HG03575 (cell line): Measurements from ENCODE around the gene SUPT20HL1.
"Not testable (repeated sequence)": the region's sequence is repeated elsewhere in the genome, so short reads cannot be mapped to it uniquely, and the experiment has no call there.

ENCODE experiments used
- ATAC-seq: cut with Tn5 transposase; IDR thresholded peaks from one replicate; pipeline ENCODE4 v1.9.1; 2021; ENCODE audit not compliant: unreplicated experiment, insufficient number of reproducible peaks, low FRiP score; ENCODE audit errors: extremely low read depth

The SUPT20HL1 gene

DNA sequence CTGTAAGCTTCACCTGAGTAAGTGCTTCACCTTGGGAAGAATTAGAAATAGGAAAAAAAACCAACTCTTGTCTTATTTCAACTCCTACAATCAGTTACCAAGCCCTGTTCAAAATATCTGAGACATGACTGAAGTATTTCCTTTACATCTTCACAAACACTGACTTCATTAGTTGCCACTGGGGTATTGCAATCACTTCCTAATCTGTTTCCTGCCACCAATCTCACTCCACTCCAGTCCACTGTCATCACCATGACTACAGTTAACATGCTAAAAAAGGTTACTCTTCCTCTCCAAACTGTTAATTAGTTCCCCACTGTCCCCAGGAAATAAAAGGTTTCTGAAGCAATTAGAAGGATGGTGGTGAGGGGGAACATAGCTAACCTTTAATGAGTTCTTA is 3.3 kb upstream of the SUPT20HL1 start:
- ATAC-seq, result no peak

DNA sequence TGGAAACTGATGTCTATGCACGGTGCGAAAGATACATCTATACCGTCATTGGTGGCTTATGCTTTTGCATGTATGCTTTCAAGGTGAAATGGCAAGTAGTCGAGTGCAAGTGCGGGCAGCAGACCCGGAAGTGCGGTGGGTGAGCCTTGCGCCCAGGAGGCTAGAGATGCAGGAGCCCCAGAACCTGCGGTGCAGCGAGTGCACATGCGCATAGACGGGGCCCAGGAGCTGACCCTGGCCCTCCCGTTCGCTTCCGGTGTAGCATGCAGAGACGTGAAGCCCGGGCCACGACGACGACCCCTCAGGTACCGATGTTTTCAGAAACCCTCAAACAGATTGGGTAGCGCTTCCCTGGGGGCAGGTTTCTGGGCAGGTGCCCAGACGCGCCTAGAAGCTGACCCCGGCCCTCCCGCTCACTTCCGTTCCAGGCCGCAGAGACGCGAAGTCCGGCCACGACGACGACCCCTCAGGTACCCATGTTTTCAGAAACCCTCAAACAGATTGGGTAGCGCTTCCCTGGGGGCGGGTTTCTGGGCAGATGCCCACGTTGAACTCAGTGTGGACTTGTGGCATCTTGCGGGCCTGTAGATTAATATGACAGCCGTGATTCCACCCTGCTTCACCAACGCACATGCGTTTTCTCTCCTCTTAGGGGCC is 1.8 kb downstream of the SUPT20HL1 start:
- ATAC-seq, result not testable (repeated sequence)

DNA sequence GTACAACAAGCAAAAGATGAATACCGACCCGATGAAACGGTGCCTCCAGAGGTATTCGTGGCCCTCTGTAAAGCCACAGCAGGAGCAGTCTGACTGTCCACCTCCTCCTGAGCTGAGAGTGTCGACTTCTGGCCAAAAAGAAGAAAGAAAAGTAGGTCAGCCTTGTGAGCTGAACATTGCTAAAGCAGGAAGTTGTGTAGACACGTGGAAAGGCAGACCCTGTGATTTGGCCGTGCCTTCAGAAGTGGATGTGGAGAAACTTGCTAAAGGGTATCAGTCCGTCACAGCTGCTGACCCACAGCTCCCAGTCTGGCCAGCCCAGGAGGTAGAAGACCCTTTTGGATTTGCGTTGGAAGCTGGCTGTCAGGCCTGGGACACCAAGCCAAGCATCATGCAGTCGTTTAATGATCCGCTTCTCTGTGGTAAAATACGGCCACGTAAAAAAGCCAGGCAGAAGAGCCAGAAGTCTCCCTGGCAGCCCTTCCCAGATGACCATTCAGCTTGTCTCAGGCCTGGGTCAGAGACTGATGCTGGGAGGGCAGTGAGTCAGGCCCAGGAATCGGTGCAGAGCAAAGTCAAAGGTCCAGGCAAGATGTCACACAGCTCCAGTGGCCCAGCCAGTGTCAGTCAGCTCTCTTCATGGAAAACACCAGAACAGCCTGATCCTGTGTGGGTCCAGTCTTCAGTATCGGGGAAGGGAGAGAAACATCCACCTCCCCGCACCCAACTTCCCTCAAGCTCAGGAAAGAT is 3.2 kb downstream of the SUPT20HL1 start:
- ATAC-seq, result not testable (repeated sequence)

DNA sequence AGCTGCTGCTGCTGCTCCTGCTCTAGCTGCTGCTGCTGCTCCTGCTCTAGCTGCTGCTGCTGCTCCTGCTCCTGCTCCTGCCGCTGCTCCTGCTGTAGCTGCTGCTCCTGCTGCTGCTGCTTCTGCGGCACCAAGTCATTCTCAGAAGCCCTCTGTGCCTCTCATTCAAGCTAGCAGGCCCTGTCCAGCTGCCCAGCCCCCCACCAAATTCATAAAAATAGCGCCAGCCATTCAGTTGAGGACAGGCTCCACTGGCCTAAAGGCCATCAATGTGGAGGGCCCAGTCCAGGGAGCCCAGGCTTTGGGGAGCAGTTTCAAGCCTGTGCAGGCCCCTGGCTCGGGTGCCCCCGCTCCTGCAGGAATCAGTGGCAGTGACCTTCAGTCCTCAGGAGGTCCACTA is 3.9 kb downstream of the SUPT20HL1 start:
- no peak for ATAC-seq

DNA sequence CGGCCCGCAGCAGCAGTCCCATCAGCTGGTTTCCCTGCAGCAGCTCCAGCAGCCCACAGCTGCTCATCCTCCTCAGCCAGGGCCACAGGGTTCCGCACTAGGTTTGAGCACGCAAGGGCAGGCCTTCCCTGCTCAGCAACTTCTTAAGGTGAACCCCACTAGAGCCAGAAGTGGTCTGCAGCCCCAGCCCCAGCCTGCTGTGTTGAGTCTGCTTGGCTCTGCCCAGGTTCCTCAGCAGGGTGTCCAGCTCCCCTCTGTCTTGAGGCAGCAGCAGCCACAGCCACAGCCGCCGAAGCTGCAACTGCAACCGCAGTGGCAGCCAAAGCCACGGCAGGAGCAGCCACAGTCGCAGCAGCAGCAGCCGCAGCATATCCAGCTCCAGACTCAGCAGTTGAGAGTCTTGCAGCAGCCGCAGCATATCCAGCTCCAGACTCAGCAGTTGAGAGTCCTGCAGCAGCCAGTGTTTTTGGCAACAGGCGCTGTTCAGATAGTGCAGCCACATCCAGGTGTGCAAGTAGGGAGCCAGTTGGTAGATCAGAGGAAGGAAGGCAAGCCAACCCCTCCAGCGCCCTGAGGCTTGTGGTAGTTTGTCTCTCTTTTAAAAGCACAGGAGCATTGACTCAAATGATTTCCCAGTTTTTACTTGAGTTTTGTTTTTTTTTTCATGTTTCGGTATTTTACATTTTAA is 4.6 kb downstream of the SUPT20HL1 start:
- ATAC-seq, result no peak

DNA sequence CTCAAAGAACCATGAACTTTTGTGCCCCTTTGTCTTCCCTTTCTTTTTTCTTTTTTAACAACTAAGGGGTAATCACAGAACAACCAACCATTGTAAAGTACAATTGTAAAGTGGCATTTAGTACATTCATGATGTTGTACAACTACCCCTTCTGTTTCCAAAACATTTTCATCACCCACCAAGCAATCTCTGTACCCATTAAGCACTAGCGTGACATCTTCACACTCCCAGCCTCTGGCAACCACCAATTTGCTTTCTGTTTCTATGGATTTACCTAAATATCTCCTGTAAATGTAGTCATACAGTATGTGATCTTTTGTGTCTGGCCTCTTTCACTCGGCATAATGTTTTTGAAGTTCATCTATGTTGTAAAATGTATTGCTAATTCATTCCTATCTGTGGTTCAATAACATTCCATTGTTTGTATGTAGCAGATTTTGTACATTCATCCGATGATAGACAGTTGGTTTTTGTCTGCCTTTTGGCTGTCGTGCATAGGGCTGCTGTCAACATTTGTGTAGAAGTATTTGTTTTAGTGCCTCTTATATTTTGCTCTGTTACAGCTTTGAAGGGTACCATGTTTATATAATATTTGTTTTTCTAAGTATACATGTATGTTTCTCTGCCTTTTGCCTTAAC is 6.4 kb downstream of the SUPT20HL1 start:
- not testable (repeated sequence) for ATAC-seq

DNA sequence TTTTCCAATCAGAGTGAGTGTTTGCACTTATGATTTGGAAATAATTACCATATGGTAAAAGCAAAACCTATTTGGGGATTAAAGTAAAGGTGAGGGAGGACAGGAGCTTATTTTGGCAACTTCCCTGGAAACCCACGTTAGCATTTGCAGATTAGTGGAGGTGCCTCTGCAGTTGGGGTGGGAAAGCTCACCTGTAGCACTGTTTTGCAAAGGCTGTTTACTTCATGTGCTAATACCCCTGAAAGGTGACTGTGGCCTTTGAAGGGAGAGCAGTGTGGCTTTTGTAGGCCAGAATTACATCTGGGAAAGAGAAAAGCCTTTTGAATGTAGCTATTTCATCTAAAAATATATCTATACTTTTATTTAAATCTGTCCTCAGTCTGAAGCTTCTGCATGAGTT is 9.4 kb downstream of the SUPT20HL1 start:
- no peak for ATAC-seq

DNA sequence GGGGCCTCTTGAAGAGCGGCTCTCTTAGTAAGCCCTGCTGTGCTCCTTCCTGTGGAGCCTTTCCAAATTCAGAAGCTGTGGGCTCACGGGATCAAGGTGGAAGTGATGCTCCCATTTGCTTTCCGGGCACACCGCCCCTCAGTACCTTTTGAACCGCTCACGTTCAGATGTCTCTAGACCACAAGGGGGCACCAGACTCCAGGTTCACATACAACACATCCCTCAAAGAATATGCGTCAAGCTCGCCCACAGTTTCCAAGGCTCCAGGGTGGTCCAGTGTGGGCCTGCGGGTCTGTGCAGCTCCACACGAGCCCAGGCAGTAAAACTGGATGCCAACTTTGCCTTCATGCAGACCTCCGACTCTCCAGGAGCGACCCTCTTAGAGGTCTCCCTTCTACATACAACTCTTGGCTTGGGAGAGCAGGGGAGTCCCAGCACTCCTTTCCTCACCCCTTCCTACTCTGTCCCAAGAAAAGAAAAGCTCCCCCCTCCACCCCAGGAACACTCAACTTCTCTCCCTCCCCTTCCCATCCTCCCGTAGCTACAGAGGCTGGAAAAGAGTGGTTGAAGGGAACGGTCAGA is 11.0 kb downstream of the SUPT20HL1 start:
- ATAC-seq, result no peak

DNA sequence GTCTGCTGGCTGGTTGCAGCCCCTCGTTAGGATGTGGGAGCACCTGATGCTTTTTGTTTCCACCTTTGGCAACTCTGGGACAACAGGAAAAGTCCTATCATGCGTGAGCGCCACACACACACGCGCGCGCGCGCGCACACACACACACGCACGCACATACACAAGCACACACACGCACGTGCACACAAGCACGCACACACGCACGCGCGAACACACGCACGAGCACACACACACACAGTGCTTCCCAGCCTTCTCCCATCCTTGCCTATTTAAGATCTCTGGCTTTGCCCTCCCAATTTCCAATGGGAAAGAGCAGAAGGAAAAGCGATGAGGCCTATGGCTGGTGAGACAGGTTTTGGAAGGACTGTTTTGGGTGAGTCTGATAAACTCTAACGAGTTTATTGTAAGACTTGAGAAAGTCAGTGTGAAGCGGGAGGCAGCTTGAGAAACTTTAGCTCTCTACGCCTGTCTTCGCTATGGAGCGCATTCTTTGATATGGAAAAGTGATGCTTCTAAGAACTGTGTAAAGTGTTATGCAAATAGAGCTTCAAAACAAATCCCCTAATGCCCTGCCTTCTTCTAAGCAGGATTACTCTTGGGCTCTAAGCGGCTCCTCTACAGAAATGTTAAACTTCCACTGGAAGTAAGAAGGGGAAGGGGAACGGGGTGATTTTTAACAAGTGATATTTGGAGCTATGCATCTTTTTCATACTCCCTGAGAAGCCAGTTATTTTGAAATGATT is 11.8 kb downstream of the SUPT20HL1 start:
- ATAC-seq, result no peak

DNA sequence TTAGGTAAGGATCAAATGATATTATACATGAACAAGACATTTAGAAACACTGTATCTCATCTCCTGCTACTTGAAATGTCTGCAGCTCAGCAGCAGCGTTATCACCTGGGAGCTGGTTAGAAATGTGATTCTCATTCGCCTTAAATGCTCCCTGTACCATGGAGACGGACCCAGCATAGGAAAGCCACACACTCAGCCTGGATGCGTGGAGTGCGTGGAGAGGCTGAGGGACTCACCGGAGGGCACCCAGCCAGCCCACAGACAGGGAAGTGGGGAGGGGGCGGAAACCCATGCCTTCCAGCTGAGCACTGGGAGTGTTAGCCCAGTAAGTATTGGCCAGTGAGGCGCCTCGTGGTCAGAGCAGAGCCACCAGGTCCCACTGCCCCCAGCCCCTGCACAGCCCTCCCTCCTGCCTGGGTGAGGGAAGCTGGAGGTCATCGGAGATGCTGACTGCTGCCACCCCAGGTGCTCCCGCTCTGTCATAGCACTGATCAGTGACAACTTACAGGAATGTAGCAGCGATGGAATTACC is 15.2 kb downstream of the SUPT20HL1 start:
- ATAC-seq, result no peak

DNA sequence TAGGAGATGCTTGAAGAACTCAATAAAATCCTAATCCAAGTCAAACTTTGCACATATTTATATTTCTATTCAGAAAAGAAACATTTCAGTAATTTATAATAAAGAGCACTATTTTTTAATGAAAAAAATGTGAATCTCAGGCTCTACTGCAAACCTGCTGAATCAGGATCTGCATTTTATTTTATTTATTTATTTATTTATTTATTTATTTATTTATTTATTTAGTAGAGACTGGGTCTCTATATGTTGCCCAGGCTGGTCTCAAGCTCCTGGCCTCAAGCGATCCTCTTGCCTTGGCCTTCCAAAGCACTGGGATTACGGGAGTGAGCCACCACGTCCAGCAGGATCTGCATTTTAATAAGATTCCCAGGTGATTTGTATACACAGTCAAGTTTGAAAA is 16.0 kb downstream of the SUPT20HL1 start:
- no peak for ATAC-seq

DNA sequence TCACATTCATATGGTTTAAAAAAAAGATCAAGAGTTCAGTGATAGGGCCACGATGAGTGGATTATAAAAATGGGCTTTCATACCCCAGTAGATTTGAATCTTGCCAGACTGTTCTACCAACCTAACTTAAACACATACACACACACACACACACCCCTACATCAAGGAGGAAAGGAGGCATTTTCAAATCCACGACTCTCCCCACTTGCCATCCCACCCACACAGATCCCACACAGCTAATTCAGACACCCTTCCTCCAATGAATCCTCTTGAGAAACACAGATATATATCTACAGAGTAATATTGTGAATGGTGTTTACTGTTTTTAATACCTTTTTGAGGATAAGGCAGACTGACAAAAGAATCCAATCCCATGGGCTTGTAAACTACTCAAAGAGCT is 16.8 kb downstream of the SUPT20HL1 start:
- no peak for ATAC-seq

DNA sequence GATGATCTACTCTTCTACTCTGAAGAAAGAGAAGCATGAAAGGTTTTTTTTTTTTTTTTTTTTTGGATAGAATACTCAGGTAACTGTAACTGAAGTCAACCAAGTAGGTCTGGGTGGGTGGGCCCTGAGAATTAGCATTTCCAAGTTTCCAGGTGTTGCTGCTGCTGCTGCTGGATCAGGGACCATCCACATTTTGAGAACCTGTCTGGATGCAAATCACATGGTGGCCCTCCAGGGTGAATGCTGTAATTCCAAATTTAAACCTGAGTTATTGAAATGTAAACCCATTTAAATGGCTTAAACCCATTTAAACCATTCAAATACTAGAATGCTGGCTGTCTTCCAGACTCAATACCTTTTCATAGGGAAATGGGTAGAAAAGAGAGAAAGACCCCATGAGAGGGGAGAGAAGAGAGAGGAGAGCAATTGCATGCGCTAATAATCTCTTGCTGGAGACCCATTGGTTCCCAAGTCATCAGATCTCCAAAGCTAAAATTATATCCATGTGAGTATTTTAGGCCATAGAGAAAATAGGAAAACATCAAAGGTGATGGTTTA is 17.6 kb downstream of the SUPT20HL1 start:
- ATAC-seq, result no peak

DNA sequence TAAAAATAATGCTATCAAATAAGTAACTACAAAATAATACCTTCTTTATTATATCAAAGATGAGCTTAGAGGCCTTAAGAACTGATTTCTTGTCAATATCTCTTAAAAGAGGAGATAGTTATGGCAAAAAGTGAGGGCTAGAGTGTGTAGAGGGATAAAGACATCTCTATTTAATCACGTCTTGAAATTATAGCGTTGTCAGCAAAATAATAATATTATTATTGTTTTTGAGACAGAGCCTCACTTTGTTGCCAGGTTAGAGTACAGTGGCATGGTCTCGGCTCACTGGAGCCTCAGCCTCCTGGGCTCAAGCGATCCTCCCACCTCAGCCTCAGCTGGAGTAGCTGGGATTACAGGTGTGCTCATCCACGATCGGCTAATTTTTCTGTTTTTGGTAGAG is 18.3 kb downstream of the SUPT20HL1 start:
- ATAC-seq, result no peak

DNA sequence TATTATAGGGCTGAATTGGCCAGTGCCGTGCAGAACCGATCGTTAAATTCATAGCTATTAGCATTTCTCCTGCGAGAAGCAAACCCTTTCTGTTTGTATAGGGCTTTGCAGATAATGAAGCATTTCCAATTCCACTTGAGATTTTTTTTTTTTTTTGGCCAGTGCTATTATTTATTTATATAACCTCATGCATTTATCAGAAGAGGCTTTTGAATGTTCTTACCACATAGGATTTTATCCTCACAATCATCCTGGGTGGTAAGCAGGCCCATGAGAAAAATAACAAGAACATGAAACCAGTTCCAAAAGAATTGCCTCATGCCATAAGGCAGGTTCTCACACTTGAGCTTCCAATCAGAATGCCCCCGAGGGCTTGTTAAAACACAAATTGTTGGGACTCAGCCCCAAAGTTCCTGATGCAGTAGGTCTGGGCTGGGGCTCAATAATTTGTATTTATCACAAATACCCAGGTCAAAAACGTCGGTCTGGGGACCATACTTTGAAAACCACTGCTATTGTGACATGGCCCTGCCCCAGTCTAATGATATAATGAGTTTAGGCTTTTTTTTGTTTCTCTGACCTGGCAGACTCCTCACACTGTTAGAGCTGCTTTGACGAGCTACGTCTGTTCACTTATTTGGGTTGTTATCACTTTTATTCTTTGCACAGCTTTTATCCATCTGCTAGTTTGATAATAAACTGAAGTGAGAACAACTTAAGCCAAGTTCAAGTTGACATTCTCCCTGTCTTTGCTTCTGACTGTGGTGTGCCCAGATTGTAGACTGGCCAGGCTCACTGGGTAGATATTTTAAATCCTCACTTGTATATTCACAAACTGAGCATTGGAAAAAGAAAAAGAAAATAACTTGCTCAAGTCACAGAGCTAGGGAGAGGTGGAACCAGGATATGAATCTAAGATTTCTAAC is 20.1 kb downstream of the SUPT20HL1 start:
- ATAC-seq, result no peak

DNA sequence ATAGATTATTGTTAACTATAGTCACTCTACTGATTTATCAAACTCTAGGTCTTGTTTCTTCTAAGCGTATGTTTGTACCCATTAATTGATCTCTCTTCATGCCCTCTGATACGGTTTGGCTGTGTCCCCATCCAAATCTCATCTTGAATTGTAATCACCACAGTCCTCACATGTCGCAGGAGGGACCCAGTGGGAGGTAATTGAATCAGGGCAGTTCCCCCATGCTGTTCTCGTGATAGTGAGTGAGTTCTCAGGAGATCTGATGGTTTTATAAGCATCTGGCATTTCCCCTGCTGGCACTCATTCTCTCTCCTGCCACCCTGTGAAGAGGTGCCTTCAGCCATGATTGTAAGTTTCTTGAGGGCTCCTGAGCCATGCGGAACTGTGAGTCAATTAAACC is 21.9 kb downstream of the SUPT20HL1 start:
- not testable (repeated sequence) for ATAC-seq

DNA sequence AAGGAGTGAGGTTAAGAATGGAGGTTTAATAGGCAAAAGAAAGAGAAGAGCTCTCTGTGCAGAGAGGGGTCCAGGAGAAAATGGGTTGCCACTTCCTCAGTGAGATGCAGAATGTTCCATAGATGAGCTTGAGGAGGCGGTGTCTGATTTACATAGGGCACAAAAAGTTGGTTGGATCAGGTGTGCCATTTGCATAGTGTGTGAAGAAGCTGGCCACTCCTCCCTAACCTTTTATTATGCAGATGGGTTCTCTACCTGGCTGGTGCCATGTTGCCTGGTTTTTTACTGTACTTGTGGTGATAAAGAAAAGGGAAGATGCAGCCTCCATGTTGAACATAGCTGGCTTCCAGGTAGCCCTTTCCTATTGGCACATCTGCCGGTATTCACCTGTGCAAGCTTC is 27.3 kb downstream of the SUPT20HL1 start:
- no peak for ATAC-seq
